ENCODE data around the gene TMBIM1.
"Not testable (repeated sequence)": the region's sequence is repeated elsewhere in the genome, so short reads cannot be mapped to it uniquely, and the experiment has no call there.

Gene TMBIM1

GRCh38 chr2:218276986-218277755, 15.1 kb downstream of the TMBIM1 start:
- no peak overlapping the region for H3K4me3 Mint-ChIP-seq
- DNase-seq: no peak
- CTCF ChIA-PET: interaction anchor here (1.0 to 7.4 kb wide), 2 partner anchors 12 to 119 kb away, joined by 3 to 195 read pairs; partner anchors contain the start of gene TMBIM1
- H3K9me3 Mint-ChIP-seq: no peaks in the 10 kb centered on the region
- H3K27ac Mint-ChIP-seq: peak overlapping the region; percentile 68
- H3K4me1 Mint-ChIP-seq: peaks cover 17% of the 10 kb centered on the region
- H3K27me3 Mint-ChIP-seq: no peaks in the 10 kb centered on the region
- peaks cover 62% of the 10 kb centered on the region for H3K36me3 Mint-ChIP-seq

- H3K4me1 Mint-ChIP-seq: peaks cover 27% of the 10 kb centered on the region
Measured at GRCh38 chr2:218275371-218276072, 16.8 kb downstream of the TMBIM1 start.

GRCh38 chr2:218274586-218274985, 17.7 kb downstream of the TMBIM1 start:
- peaks cover 6% of the 10 kb centered on the region for H3K27me3 Mint-ChIP-seq
- H3K9me3 Mint-ChIP-seq: no peaks in the 10 kb centered on the region
- peaks cover 31% of the 10 kb centered on the region for H3K4me1 Mint-ChIP-seq
- H3K27ac Mint-ChIP-seq: no peak overlapping the region
- peaks cover 56% of the 10 kb centered on the region for H3K36me3 Mint-ChIP-seq
- no peak for DNase-seq
- H3K4me3 Mint-ChIP-seq: no peak overlapping the region
- CTCF ChIA-PET: interaction anchor here (0.7 to 7.4 kb wide), 6 partner anchors 15 to 106 kb away, joined by 3 to 195 read pairs (median 10); partner anchors contain the start of genes CATIP and TMBIM1

More at GRCh38 chr2:218275371-218276072, 16.8 kb downstream of the TMBIM1 start:
- no peak overlapping the region for H3K4me3 Mint-ChIP-seq
- no peak overlapping the region for H3K27ac Mint-ChIP-seq
- CTCF ChIA-PET: interaction anchor here (0.7 to 7.4 kb wide), 7 partner anchors 14 to 121 kb away, joined by 3 to 195 read pairs (median 5); partner anchors contain the start of genes CATIP and TMBIM1
- no peaks in the 10 kb centered on the region for H3K27me3 Mint-ChIP-seq
- H3K9me3 Mint-ChIP-seq: no peaks in the 10 kb centered on the region
- peaks cover 62% of the 10 kb centered on the region for H3K36me3 Mint-ChIP-seq
- DNase-seq: no peak

GRCh38 chr2:218273908-218274249, 18.4 kb downstream of the TMBIM1 start:
- Mint-ChIP-seq H3K4me1 (peaks cover 37% of the 10 kb centered on the region), H3K27me3 (peaks cover 6% of the 10 kb centered on the region), H3K36me3 (peaks cover 56% of the 10 kb centered on the region), H3K9me3 (no peaks in the 10 kb centered on the region), H3K4me3 (no peak overlapping the region), H3K27ac (no peak overlapping the region)
- CTCF ChIA-PET: interaction anchor here (0.6 to 7.4 kb wide), 10 partner anchors 13 to 192 kb away, joined by 3 to 195 read pairs (median 4); partner anchors contain the start of genes CATIP, GPBAR1 and TMBIM1
- no peak for DNase-seq

GRCh38 chr2:218273214-218273907, 18.9 kb downstream of the TMBIM1 start:
- Mint-ChIP-seq H3K36me3 (peaks cover 54% of the 10 kb centered on the region), H3K4me1 (peaks cover 38% of the 10 kb centered on the region), H3K27ac (peak overlapping the region; percentile 70)

GRCh38 chr2:218272531-218273212, 19.6 kb downstream of the TMBIM1 start:
- H3K27ac Mint-ChIP-seq: peak overlapping the region; percentile 70
- peaks cover 6% of the 10 kb centered on the region for H3K27me3 Mint-ChIP-seq
- H3K36me3 Mint-ChIP-seq: peaks cover 50% of the 10 kb centered on the region

More at GRCh38 chr2:218273214-218273907, 18.9 kb downstream of the TMBIM1 start:
- not testable (repeated sequence) for H3K4me3 Mint-ChIP-seq, H3K27me3 Mint-ChIP-seq, H3K9me3 Mint-ChIP-seq, DNase-seq
- CTCF ChIA-PET: interaction anchor here (0.6 to 7.4 kb wide), 19 partner anchors 12 to 488 kb away, joined by 3 to 195 read pairs (median 4); partner anchors contain the start of genes CATIP, GPBAR1 and TMBIM1

GRCh38 chr2:218271865-218272530, 20.3 kb downstream of the TMBIM1 start:
- CTCF ChIA-PET: interaction anchor here (0.6 to 7.4 kb wide), 20 partner anchors 14 to 780 kb away, joined by 3 to 195 read pairs (median 6); partner anchors contain the start of genes CATIP and TMBIM1
- H3K4me1 Mint-ChIP-seq: peaks cover 46% of the 10 kb centered on the region
- peaks cover 49% of the 10 kb centered on the region for H3K36me3 Mint-ChIP-seq
- H3K27ac Mint-ChIP-seq: peak overlapping the region; percentile 34
- no peaks in the 10 kb centered on the region for H3K9me3 Mint-ChIP-seq
- peak overlapping the region; percentile 92 for H3K4me3 Mint-ChIP-seq
- DNase-seq: no peak
- H3K27me3 Mint-ChIP-seq: peaks cover 6% of the 10 kb centered on the region

More at GRCh38 chr2:218272531-218273212, 19.6 kb downstream of the TMBIM1 start:
- Mint-ChIP-seq H3K9me3 (no peaks in the 10 kb centered on the region), H3K4me3 (peak overlapping the region; percentile 44), H3K4me1 (peaks cover 39% of the 10 kb centered on the region)
- DNase-seq: peak; percentile 87
- CTCF ChIA-PET: interaction anchor here (0.6 to 7.4 kb wide), 23 partner anchors 17 to 487 kb away, joined by 3 to 195 read pairs (median 5); partner anchors contain the start of genes CATIP and TMBIM1

- H3K36me3 Mint-ChIP-seq: peaks cover 45% of the 10 kb centered on the region
Measured at GRCh38 chr2:218271487-218271797, 20.9 kb downstream of the TMBIM1 start.

GRCh38 chr2:218270721-218271486, 21.4 kb downstream of the TMBIM1 start:
- Mint-ChIP-seq H3K9me3 (no peaks in the 10 kb centered on the region), H3K4me1 (peaks cover 48% of the 10 kb centered on the region), H3K27ac (peak overlapping the region; percentile 91), H3K27me3 (peaks cover 6% of the 10 kb centered on the region), H3K4me3 (peak overlapping the region; percentile 92), H3K36me3 (peaks cover 43% of the 10 kb centered on the region)
- CTCF ChIA-PET: interaction anchor here (0.7 to 7.4 kb wide), 14 partner anchors 10 to 195 kb away, joined by 3 to 195 read pairs (median 8); partner anchors contain the start of genes CATIP, GPBAR1 and TMBIM1
- DNase-seq: no peak

More at GRCh38 chr2:218271487-218271797, 20.9 kb downstream of the TMBIM1 start:
- H3K27me3 Mint-ChIP-seq: peaks cover 6% of the 10 kb centered on the region
- H3K4me1 Mint-ChIP-seq: peaks cover 46% of the 10 kb centered on the region
- CTCF ChIA-PET: interaction anchor here (0.6 to 7.4 kb wide), 15 partner anchors 14 to 781 kb away, joined by 3 to 195 read pairs (median 8); partner anchors contain the start of genes CATIP and TMBIM1
- H3K27ac Mint-ChIP-seq: peak overlapping the region; percentile 34
- peak overlapping the region; percentile 92 for H3K4me3 Mint-ChIP-seq
- no peak for DNase-seq
- no peaks in the 10 kb centered on the region for H3K9me3 Mint-ChIP-seq

- Mint-ChIP-seq H3K27ac (peak within 1 kb of the TSS; percentile 91), H3K27me3 (peaks cover 6% of the 10 kb centered on the region), H3K4me3 (peak within 1 kb of the TSS; percentile 92), H3K9me3 (no peaks in the 10 kb centered on the region), H3K4me1 (peaks cover 53% of the 10 kb centered on the region), H3K36me3 (peaks cover 39% of the 10 kb centered on the region)
- CTCF ChIA-PET: interaction anchor here (1.2 to 7.4 kb wide), 10 partner anchors 10 to 196 kb away, joined by 3 to 195 read pairs (median 8); partner anchors contain the start of genes GPBAR1 and TMBIM1
- peak; percentile 100 for DNase-seq
Measured at GRCh38 chr2:218269900-218270720, 22.2 kb downstream of the TMBIM1 start, which contains the start of the genes AAMP and PNKD. Gene AAMP, minus strand, starts transcription at chr2:218270137. Its CDS starts 51 bp downstream, at chr2:218270086. Gene PNKD, plus strand, starts transcription at chr2:218270519. Its CDS starts 17 bp downstream, at chr2:218270536.

GRCh38 chr2:218267259-218267658, 25.0 kb downstream of the TMBIM1 start:
- no peaks in the 10 kb centered on the region for H3K9me3 Mint-ChIP-seq
- CTCF ChIA-PET: interaction anchor here (0.5 to 2.9 kb wide), 2 partner anchors 10 to 481 kb away, joined by 3 to 14 read pairs; no protein-coding TSS in a partner anchor
- H3K36me3 Mint-ChIP-seq: peaks cover 33% of the 10 kb centered on the region
- DNase-seq: no peak
- H3K4me1 Mint-ChIP-seq: peaks cover 53% of the 10 kb centered on the region
- H3K4me3 Mint-ChIP-seq: no peak overlapping the region
- H3K27ac Mint-ChIP-seq: peak overlapping the region; percentile 22
- peaks cover 6% of the 10 kb centered on the region for H3K27me3 Mint-ChIP-seq

Data from activated naive CD4-positive, alpha-beta T cell treated with anti-CD3 and anti-CD28 coated beads, Interleukin-2, amount 10 ng/mL, durations not matched to agents 7 days and 5 days (primary cell).